CD4-positive, alpha-beta T cell treated with Interleukin-2 at 100 ng/mL for 4 hours (primary cell): Measurements from ENCODE around the gene GTPBP10.

Experiments
- DNase-seq: peaks from one replicate; pipeline ENCODE4 v3.0.0-alpha.2; 2020; ENCODE audit warnings: low spot score

The GTPBP10 gene

DNA sequence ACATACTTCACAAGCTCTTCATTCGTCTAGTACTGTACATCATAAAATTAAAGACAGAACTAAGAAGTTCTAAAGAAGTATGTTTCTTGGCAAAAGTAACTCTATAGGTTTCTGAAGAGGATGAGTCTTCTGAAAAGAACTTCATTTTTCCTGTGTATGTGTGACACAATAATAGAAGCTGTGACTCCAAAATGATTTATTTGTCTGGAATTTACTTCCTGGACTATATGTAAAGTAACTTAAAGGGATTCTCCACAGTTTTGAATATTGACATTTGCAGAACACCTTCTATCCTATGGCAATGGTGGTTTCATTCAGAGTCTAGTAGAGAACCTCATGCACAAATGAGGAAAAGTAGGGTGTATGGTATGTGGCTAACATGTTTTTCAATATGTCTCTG, 36.9 kb downstream of the GTPBP10 start:
- no peak for DNase-seq

GRCh38 chr7:90383861-90384260, 37.3 kb downstream of the GTPBP10 start:
- DNase-seq, result no peak

DNA sequence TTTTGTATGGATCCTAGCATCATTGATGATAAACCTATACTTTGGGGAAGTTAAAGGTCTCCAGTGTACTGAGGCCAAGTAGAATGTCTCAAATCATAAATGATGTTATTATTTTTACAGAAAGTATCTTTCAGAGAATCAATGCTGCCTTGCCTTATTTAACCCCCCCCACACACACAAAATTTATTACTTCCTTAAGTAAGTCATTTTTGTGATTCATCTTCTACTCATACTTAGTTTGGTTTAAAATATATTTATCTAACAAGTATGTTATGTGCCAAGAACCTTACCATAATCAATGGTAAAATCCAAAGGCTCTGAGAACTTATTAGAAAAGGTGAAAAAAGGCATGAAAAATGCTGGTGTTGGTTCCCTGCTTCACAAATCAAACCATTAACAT, 37.9 kb downstream of the GTPBP10 start:
- no peak for DNase-seq

GRCh38 chr7:90387470-90388240, 41.1 kb downstream of the GTPBP10 start:
- no peak for DNase-seq

DNA sequence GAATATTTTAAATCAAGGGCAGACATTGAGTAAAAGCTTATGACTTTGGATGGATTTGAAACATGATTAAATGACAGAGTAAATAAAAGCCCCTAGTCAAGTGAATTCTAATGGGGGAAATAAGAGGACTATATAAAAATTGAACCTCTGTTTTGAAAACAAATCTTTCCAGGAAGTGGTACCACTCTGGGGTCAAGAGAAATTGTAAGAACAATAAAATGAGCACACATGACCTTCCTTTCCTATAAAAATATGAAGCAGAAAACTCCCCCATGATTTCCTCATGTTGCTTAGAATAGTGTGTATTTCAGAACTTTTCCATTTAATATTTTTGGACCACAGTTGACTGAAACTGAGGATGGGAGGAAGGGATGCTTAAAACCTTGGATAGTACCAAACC, 44.4 kb downstream of the GTPBP10 start:
- DNase-seq, result no peak

- DNase-seq, result no peak
Measured at GRCh38 chr7:90391488-90391887, 45.0 kb downstream of the GTPBP10 start.

GRCh38 chr7:90396420-90396819, 49.9 kb downstream of the GTPBP10 start:
- no peak for DNase-seq

DNA sequence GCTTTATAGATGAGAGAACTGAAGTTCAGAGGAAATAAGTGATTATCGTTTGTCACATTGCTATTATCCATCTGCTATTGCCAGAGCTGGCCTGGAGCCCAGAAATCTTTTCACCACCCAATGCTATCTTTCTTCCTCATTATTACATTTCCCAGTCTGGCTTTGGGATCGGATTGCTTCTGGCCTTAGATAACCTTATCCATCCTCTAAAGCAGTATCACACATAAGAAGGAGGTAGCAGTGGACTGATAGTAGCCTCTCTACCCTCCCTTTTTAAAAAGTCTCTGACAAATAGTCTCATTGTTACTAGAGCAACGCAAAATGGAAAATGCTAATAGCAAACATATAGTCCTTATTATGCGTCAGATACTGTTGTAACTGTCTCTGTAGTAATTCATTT, 55.5 kb downstream of the GTPBP10 start:
- DNase-seq, result no peak

GRCh38 chr7:90402785-90403173, 56.3 kb downstream of the GTPBP10 start:
- no peak for DNase-seq

GRCh38 chr7:90403174-90404113, 56.9 kb downstream of the GTPBP10 start, which contains the start of gene CLDN12:
CLDN12 (plus strand) TSS chr7:90403461; CDS start chr7:90412677, 9,216 bp downstream.
- DNase-seq, result peak; percentile 69

GRCh38 chr7:90404777-90405176, 58.3 kb downstream of the GTPBP10 start:
- DNase-seq, result no peak

GRCh38 chr7:90407484-90407821, 60.9 kb downstream of the GTPBP10 start:
- DNase-seq, result no peak

GRCh38 chr7:90408142-90408541, 61.6 kb downstream of the GTPBP10 start:
- DNase-seq, result no peak

GRCh38 chr7:90409667-90410066, 63.2 kb downstream of the GTPBP10 start:
- DNase-seq, result no peak

GRCh38 chr7:90411510-90411909, 65.0 kb downstream of the GTPBP10 start:
- no peak for DNase-seq

- DNase-seq, result no peak
Measured at GRCh38 chr7:90412458-90413184, 66.1 kb downstream of the GTPBP10 start.

GRCh38 chr7:90413185-90413528, 66.6 kb downstream of the GTPBP10 start:
- no peak for DNase-seq

DNA sequence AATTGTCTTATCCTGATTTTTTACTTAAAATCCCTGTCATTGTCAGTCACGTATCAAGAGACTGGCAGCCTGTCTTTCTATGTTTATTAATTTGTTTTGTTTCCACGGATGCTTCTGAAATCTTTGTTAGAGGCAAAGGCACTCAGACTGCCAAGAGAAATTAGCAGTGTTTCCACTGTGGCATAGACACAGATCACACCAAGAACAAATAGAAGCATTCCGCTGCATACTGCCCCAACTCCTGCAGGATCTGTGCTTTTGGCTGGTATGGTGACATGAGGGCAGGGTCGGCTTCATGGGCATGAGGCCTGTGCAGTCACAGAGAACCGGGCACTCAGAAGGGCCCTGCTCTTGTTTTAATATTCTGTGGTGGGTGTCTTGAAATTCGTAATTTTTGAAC, 75.1 kb downstream of the GTPBP10 start:
- no peak for DNase-seq

- DNase-seq, result no peak
Measured at GRCh38 chr7:90424720-90425119, 78.2 kb downstream of the GTPBP10 start.

DNA sequence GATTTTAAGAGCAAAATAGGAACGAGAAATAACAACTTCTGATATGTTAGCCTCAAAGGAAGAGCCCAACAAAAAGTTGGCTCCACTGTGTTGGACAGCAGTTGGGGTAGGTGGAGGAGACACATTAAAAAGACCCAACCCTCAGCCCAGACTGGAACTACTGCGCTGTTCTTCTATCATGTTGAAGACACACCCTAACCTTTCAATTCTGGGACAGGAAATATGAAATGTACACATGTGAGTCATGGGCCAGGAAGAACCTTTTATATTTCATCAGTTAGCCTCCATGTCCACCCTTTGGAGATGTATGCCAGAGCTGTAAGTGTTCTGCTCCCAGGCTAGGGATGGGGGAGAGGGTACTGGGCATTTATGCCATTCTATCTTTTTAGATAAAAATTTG, 78.9 kb downstream of the GTPBP10 start:
- DNase-seq, result no peak

- DNase-seq, result no peak
Measured at GRCh38 chr7:90430614-90431460, 84.3 kb downstream of the GTPBP10 start.

DNA sequence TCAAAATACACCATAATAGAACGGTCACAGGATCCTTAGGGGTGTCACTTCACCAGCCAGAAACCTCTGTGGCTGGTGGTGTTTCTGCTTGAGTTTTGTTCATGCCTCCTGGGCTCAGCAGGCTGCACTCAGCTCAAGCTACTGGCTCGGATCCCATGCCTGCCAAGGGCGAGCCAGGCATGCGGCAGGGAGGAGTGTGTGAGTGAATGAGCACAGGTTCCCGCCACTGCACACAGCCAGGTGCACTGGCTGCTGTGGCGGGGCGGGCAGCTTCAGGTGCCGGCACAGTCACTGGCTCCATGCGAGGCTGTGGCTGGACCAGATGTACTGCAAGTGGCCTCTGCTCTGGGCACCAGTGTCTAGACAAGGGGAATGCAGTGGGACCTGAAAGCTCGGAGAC, 86.2 kb downstream of the GTPBP10 start:
- no peak for DNase-seq
